Epithelial cell of alveolus of lung (primary cell): ENCODE results near the gene OR6C74. TPM values are rescaled to one million over a fixed set of nuclear protein-coding genes. Genes with fewer than 3 reads are reported as not detected.

Experiments
- total RNA-seq: library from RNA; depleted of rRNA; stranded (reverse); fragments of >200 nt; gene quantifications from 2 replicates; pipeline ENCODE4 v1.2.1, GENCODE V29; 2015

OR6C74 gene
- total RNA-seq = not detected in 2 replicates

GRCh38 chr12:55244309-55244708 is at the start of gene OR6C74:
TSS of gene OR6C74 (plus strand) at chr12:55244609. CDS start at chr12:55247288, 2,679 bp downstream.

GRCh38 chr12:55220725-55221124 is 23.7 kb upstream of the OR6C74 start, which contains the start of gene OR10A7:
TSS of gene OR10A7 (plus strand) at chr12:55221025. CDS start at chr12:55221025, 0 bp downstream.

Other genes starting within 250 kb of the OR6C74 start
- not detected in 2 replicates for gene NEUROD4, start 224.6 kb upstream of the OR6C74 start, total RNA-seq
- not detected in 2 replicates for gene OR9K2, start 118.2 kb upstream of the OR6C74 start, total RNA-seq
- not detected in 2 replicates for gene OR10A7, start 23.6 kb upstream of the OR6C74 start, total RNA-seq
- not detected in 2 replicates for gene OR6C6, start 52.0 kb downstream of the OR6C74 start, total RNA-seq
- gene OR6C1, start 69.7 kb downstream of the OR6C74 start, total RNA-seq = not detected in 2 replicates
- not detected in 2 replicates for gene OR6C3, start 86.1 kb downstream of the OR6C74 start, total RNA-seq
- not detected in 2 replicates for gene OR6C75, start 118.4 kb downstream of the OR6C74 start, total RNA-seq
- gene OR6C65, start 155.9 kb downstream of the OR6C74 start, total RNA-seq = not detected in 2 replicates
- gene OR6C76, start 181.6 kb downstream of the OR6C74 start, total RNA-seq = not detected in 2 replicates
- gene OR6C2, start 199.5 kb downstream of the OR6C74 start, total RNA-seq = not detected in 2 replicates
- not detected in 2 replicates for gene OR6C70, start 225.5 kb downstream of the OR6C74 start, total RNA-seq
- gene OR6C68, start 247.8 kb downstream of the OR6C74 start, total RNA-seq = not detected in 2 replicates